ENCODE measurements around the gene VAV1. TPM values are rescaled to one million over a fixed set of nuclear protein-coding genes. Genes with fewer than 3 reads are reported as not detected.

Gene VAV1
- total RNA-seq, 1 donor from 2014 or later = not detected

DNA sequence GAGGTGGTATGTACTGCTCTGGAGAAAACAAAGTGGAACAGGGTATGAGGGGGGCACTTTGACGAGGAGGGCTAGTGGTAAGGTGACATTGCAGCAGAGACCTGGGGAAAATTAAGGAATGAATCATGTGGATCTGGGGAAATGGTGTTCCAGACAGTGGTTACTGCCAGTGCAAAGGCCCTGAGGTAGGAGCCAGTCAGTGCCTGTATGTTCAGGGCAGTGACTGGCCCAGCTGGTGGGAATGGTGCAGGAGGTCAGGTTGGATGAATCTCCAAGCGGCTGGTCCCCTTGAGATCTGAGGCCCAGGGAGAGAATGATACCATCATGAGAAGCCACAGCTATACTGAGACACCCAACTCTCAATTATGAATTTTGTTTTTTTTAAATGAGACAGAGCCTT, 4.9 kb downstream of the VAV1 start:
- H3K27me3 Mint-ChIP-seq (ENCODE audit: unreplicated experiment) = peaks cover 3% of the 10 kb centered on the region
- H3K4me3 Mint-ChIP-seq (ENCODE audit: unreplicated experiment) = no peak overlapping the region
- H3K4me1 Mint-ChIP-seq (ENCODE audit: low read depth, unreplicated experiment) = no peaks in the 10 kb centered on the region
- TF ChIP-seq, protein P1, sequence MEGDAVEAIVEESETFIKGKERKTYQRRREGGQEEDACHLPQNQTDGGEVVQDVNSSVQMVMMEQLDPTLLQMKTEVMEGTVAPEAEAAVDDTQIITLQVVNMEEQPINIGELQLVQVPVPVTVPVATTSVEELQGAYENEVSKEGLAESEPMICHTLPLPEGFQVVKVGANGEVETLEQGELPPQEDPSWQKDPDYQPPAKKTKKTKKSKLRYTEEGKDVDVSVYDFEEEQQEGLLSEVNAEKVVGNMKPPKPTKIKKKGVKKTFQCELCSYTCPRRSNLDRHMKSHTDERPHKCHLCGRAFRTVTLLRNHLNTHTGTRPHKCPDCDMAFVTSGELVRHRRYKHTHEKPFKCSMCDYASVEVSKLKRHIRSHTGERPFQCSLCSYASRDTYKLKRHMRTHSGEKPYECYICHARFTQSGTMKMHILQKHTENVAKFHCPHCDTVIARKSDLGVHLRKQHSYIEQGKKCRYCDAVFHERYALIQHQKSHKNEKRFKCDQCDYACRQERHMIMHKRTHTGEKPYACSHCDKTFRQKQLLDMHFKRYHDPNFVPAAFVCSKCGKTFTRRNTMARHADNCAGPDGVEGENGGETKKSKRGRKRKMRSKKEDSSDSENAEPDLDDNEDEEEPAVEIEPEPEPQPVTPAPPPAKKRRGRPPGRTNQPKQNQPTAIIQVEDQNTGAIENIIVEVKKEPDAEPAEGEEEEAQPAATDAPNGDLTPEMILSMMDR (IDR thresholded peaks at IDR 0.05; ENCODE audit: partially characterized antibody, unreplicated experiment) = no peak
- peaks cover 4% of the 10 kb centered on the region for H3K36me3 Mint-ChIP-seq (ENCODE audit: unreplicated experiment)
- DNase-seq = no peak
- peaks cover 4% of the 10 kb centered on the region for H3K9me3 Mint-ChIP-seq (ENCODE audit: unreplicated experiment)
- H3K27ac Mint-ChIP-seq (ENCODE audit: unreplicated experiment) = no peak overlapping the region

DNA sequence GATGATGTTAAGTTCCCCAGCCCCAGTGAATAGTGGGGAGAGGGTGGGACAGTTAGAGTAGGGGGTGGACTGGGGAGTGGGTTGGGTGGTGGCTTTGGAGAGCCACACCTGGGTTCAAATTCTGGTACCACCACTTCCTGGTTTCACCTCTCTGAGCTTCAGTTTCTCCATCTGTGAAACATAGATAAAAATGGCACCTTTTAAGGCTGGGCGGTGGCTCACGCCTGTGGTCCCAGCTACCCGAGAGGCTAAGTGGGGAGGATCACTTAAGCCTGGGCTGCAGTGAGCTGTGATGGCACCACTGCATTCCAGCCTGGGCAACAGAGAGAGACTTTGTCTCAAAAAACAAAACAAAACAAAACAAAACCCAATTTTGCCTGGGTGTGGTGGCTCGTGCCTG, 5.9 kb downstream of the VAV1 start:
- no peak overlapping the region for H3K27ac Mint-ChIP-seq (ENCODE audit: unreplicated experiment)
- DNase-seq = no peak
- H3K36me3 Mint-ChIP-seq (ENCODE audit: unreplicated experiment) = peaks cover 4% of the 10 kb centered on the region
- peaks cover 4% of the 10 kb centered on the region for H3K9me3 Mint-ChIP-seq (ENCODE audit: unreplicated experiment)
- TF ChIP-seq, protein P1 (IDR thresholded peaks at IDR 0.05; ENCODE audit: partially characterized antibody, unreplicated experiment) = no peak
- H3K4me1 Mint-ChIP-seq (ENCODE audit: low read depth, unreplicated experiment) = no peaks in the 10 kb centered on the region
- no peak overlapping the region for H3K4me3 Mint-ChIP-seq (ENCODE audit: unreplicated experiment)
- peaks cover 3% of the 10 kb centered on the region for H3K27me3 Mint-ChIP-seq (ENCODE audit: unreplicated experiment)

DNA sequence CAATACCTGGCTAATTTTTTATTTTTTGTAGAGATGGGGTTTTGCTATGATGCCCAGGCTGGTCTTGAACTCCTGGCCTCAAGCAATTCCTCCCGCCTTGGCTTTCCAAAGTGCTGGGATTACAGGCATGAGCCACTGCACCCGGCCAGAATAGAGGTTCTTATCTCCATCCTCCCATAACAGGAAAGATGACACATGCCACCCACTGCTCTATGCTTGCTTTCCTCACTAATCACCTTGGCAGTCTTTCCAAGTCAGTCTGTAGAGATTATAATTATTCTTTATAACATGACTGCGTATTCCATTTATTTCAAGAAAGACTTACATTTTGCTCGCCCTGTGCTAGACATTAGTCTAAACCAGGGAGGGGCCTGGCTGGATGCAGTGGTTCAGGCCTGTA, 6.7 kb downstream of the VAV1 start:
- H3K27me3 Mint-ChIP-seq (ENCODE audit: unreplicated experiment) = peaks cover 3% of the 10 kb centered on the region
- no peaks in the 10 kb centered on the region for H3K4me1 Mint-ChIP-seq (ENCODE audit: low read depth, unreplicated experiment)

DNA sequence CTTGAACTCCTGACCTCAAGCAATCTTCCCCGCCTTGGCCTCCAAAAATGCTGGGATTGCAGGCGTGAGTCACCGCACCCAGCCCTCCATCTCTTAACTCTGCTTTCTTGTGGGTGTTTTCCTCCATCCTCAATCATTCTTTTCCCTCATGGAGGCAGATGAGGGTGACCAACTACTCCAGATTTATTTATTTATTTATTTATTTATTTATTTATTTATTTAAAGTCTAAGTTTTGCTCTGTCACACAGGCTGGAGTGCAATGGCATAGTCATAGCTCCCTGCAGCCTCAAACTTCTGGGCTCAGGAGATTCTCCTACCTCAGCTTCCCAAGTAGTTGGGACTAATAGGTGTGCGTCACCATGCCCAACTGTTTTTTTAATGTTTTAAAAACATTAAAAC, 14.9 kb downstream of the VAV1 start:
- no peak for DNase-seq
- no peaks in the 10 kb centered on the region for H3K4me1 Mint-ChIP-seq (ENCODE audit: low read depth, unreplicated experiment)
- TF ChIP-seq, protein P1 (IDR thresholded peaks at IDR 0.05; ENCODE audit: partially characterized antibody, unreplicated experiment) = no peak
- no peak overlapping the region for H3K4me3 Mint-ChIP-seq (ENCODE audit: unreplicated experiment)
- H3K9me3 Mint-ChIP-seq (ENCODE audit: unreplicated experiment) = peaks cover 5% of the 10 kb centered on the region
- no peak overlapping the region for H3K27ac Mint-ChIP-seq (ENCODE audit: unreplicated experiment)
- no peaks in the 10 kb centered on the region for H3K36me3 Mint-ChIP-seq (ENCODE audit: unreplicated experiment)
- no peaks in the 10 kb centered on the region for H3K27me3 Mint-ChIP-seq (ENCODE audit: unreplicated experiment)

More for the DNA sequence above, 6.7 kb downstream of the VAV1 start:
- H3K36me3 Mint-ChIP-seq (ENCODE audit: unreplicated experiment) = peaks cover 4% of the 10 kb centered on the region
- no peak overlapping the region for H3K27ac Mint-ChIP-seq (ENCODE audit: unreplicated experiment)
- H3K9me3 Mint-ChIP-seq (ENCODE audit: unreplicated experiment) = peaks cover 4% of the 10 kb centered on the region
- no peak for DNase-seq
- no peak overlapping the region for H3K4me3 Mint-ChIP-seq (ENCODE audit: unreplicated experiment)
- TF ChIP-seq, protein P1 (IDR thresholded peaks at IDR 0.05; ENCODE audit: partially characterized antibody, unreplicated experiment) = no peak

DNA sequence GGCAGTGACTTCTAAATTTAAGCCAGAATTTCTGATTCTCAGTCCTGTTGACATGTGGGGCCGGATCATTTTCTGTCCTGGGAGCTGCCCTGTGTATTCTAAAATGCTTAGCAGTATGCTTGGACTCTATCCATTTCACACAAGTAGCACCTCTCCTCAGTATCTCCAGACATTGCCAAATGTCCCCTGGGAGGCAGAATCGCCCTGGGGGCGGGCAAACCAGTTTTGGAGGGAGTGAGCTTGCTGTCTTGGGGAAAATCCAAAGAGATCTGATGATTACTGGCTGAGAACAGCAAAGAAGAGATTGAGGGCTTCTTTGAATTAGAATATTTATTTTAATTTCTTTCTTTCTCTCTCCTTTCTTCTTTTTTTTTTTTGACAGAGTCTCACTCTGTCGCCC, 16.4 kb downstream of the VAV1 start:
- H3K9me3 Mint-ChIP-seq (ENCODE audit: unreplicated experiment) = peaks cover 5% of the 10 kb centered on the region
- DNase-seq = no peak
- H3K4me3 Mint-ChIP-seq (ENCODE audit: unreplicated experiment) = no peak overlapping the region
- no peaks in the 10 kb centered on the region for H3K36me3 Mint-ChIP-seq (ENCODE audit: unreplicated experiment)
- TF ChIP-seq, protein P1 (IDR thresholded peaks at IDR 0.05; ENCODE audit: partially characterized antibody, unreplicated experiment) = no peak
- no peaks in the 10 kb centered on the region for H3K27me3 Mint-ChIP-seq (ENCODE audit: unreplicated experiment)
- H3K27ac Mint-ChIP-seq (ENCODE audit: unreplicated experiment) = no peak overlapping the region
- no peaks in the 10 kb centered on the region for H3K4me1 Mint-ChIP-seq (ENCODE audit: low read depth, unreplicated experiment)
